Measurements from ENCODE around the gene IL34.

IL34 gene

GRCh38 chr16:70689970-70690891, 43.9 kb downstream of the IL34 start:
- DNase-seq: no peak

DNA sequence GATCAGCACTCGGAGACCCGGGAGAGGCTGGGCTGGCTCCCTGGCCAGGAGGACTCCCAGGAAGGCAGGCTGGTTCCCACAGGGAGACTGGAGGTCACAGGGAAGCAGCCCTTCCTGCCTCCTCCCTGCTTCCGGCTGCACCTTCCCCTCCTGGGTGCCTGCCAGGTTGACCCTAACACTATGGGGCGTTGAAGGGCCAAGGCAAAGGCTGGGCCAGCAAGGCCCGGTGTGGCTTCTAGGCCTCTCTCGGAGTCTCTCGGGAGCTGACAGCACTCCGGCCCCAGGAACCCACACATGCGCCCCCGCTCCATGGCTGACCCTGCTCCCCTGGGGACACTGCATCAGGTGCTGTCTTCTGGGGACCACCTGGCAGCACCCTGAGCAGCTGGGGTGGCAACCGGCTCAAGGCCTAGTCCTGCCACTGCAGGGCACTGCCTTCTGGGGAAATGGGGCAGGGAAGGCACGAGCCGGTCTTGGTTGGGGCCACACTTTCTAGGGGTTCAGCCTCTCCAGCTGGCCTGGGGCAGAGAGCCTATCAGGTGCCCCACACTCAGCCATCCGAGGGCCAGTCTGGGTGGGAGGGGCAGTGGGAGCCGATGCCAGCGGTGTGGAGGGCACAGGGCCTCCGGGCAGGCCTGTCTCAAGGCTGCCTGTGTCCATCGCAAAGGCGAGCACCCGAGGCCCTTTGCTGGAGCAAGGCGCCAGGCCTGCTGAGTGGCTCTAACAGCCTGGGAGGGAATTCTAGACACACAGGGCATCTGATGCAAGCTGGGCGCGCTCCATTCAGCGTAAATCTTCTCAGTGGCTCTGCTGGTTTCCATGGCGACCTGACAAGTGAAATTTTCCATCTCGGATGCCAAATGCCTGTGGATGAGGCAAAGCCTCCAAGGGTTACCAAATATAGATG, 45.1 kb downstream of the IL34 start:
- DNase-seq: no peak

DNA sequence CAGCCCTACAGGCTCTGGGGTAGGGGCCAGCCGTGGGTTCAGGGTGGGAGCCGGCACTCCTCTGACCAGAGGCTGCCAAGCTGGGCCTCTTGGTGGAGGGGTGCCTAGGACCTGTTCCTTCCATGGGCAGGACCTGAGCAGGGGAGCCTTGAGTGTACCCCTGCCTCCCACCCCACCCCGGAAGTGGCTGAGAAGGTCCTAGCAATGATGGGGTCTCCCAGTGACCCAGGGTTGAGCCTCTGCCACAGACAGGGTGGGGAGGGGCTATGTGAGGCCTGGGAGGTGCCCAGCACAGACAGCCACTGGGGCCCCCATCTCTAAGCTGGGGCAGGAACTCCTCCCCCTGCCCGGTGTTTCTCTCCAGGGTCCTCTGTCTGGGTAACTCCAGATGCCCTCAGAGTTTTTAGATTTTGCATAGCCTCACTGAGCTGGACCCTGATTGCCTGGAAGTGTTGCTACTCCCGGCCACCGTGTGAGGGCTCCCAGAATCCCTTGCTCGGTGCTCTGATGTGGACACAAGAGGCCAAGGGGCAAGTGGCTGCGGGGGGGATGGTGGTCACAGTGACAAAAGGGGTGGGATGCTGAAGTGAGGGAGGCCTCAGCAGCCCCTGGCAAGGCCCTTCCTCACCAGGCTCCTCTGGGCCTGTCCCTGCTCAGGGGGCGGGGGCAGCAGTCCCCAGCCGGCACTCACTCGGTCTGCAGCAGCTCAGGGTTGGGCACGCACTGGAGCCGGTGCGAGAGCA, 45.9 kb downstream of the IL34 start:
- DNase-seq: no peak

GRCh38 chr16:70692873-70693671, 46.7 kb downstream of the IL34 start:
- no peak for DNase-seq

GRCh38 chr16:70694088-70694867, 47.9 kb downstream of the IL34 start:
- no peak for DNase-seq

GRCh38 chr16:70694868-70695218, 48.5 kb downstream of the IL34 start:
- DNase-seq: no peak

- DNase-seq: no peak
These were observed 49.1 kb downstream of the IL34 start for GRCh38 chr16:70695331-70696070.

DNA sequence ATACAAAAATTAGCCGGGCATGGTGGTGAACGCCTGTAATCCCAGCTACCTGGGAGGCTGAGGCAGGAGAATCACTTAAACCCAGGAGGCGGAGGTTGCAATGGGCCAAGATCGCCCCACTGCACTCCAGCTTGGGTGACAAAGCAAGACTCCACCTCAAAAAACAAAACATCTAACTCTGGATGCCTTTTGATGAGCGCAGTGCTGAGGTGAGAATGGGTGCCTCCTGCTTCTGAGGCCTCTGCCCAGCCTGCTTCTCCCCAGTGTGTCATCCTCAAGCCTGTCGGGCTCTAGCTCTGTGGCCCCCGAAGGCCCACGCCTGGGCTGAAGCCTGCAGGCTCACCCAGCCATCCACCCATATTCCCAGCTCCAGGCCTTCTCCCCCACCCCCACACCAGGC, 50.0 kb downstream of the IL34 start:
- DNase-seq: no peak

GRCh38 chr16:70696952-70697593, 50.7 kb downstream of the IL34 start:
- no peak for DNase-seq

- DNase-seq: no peak
These were observed 51.3 kb downstream of the IL34 start for GRCh38 chr16:70697594-70698170.

GRCh38 chr16:70698901-70699300, 52.5 kb downstream of the IL34 start:
- DNase-seq: no peak

- DNase-seq: no peak
These were observed 53.3 kb downstream of the IL34 start for GRCh38 chr16:70699696-70700095.

DNA sequence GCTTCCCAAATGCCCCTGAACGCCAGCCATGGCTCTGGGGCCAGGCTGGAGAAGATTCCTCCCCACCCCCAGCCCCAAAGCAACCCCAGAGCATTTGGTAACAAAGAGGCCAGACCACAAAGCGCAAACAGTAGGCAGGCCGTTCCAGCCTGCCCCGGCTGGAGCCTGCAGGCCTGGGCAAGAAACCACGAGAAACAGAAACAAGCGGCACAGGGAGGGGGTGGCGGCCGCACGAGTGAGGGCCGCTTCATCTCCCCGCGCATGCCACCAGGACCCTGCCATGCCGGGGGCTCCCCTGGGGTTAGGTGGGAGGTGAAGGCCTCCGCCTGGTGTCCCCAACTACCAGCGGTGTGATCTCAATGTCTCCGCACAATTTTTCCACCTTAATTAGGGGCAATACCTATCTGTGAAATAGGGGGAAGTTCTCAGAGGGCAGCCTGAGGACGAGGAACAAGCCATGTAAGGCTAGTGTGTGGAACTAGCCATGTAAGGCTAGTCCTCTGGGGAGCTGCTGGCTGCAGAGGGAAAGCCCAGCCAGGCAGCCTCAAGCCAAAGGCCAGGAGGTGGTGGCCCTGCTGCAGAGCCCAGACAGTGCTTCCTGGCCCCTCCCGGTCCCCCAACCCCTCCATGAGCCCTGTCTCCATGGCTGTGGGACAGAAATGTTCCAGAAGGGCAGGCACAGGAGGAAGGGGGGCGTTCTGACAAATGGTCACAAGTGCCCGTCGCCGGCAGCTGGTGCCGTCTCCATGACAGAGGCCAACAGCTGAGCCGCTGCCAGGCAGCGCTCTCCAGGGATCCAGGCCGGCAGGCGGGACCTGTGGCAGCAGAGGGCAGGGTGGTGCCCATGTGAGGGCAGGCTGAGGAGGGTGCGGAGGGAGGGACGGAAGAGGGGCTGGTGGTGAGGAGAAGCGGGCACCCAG, 54.0 kb downstream of the IL34 start:
- DNase-seq: no peak

- DNase-seq: no peak
These were observed 54.7 kb downstream of the IL34 start for GRCh38 chr16:70701036-70701435.

DNA sequence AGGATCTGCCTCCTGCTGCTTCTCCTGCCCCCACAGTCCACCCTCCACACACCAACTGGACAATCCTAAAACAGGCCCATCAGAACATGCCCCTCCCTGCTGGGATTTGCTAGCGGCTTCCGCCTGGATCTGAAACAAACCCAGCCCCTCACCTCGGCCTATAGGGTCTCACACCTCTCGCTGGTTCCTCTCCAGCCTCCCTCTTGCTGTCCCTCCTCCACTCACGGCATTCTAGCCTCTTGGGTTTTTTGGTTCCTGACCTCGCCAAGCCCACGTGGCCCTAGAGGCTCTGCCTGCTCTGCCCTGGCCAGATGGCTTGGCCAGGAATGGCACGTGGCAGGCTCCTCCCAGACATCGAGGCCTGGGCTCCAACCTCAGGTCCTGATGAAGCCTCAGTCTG, 55.2 kb downstream of the IL34 start:
- no peak for DNase-seq

DNA sequence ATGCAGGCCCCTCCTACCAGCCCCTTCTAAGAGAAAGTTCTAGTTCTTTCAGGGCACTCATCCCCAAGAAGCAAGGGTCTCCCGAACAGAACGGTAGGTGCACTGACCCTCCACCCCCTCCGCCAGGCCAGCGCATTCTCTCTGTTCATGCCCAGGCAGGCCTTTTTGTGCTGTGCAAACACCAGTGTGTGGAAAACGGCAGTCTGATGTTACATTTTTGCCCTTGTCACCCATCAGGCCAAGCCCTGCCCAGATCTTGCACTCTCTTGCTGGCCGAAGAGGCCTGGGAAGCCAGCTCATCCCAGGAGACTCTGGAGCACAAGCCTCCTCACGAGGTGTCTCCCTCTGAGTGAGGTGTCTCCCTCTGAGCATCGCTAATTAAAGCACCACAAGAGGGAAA, 55.6 kb downstream of the IL34 start:
- no peak for DNase-seq

DNA sequence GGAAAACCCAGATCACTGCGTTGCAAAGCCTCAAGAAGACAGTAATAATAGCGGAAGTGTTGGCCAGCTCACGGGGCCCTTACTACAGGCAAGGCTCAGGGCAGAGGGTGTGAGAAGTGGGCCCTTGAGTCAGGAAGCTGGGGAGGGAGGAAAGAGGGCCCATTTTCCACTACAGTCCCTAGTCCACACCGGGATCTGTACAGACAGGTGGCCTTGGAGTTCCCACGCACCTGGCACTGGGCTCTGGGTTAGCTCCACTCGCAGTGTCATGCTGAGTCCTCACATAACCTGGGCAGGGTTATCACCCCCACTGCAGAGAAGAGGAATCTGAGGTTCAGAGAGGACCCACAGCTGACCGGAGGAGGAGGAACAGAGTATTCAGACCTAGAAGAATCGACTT, 56.3 kb downstream of the IL34 start:
- DNase-seq: no peak

DNA sequence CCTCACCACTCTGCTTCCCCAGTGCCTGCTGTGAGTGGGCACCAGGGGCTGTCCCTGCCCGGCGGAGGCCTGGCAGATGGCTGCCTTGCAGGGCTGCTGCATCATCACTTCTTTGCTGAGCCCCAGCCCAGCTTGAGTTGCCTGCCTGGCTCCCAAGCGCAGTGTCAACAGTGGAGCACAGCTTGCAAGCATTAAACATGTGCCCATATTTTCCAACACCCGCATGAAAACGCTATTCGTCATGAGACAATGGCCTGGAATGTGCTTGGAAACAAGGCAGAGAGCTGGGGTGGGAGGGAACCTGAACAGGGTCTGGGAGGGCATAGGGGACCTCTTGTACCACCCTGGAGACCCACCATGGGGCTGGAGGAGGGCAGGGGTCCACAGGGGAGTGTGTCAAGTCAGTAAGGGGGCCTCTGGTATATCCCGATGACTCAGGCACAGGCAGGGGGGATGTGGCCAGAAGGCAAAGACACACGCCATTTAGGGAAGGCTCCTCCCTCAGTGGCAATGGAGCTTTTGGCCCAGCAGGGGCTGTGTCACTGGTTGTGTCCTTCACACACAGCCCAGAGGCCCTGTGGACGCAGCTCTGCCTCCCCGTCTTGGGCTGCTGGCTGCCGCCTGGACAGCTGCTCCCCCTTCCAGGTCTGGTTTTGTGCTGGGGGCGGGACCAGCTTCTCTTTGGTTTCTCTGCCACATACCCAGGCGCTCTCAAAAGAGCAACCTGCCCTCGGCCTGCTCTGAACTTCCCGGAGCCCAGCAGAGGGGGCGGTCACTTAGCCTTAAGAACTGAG, 56.9 kb downstream of the IL34 start:
- DNase-seq: no peak
